Breast epithelium (tissue), 3 donors: Measurements from ENCODE around the gene ZSWIM4.
A peak's percentile ranks its signal among the peaks of the same experiment; 100 is the strongest.

Experiments
- POLR2A ChIP-seq: fragments of 450-650 bp; IDR thresholded peaks from one replicate; pipeline ENCODE4 v1.6.1; 2016; ENCODE audit warnings: antibody characterized with exemption, mild to moderate bottlenecking, moderate library complexity
- POLR2AphosphoS5 ChIP-seq, 3 donors: sonication (generic); formaldehyde crosslinking; IDR thresholded peaks; one replicate each; pipeline ENCODE4 v1.6.1; 2017; ENCODE audit warnings: antibody characterized with exemption in 3 of 3
- TF ChIP-seq, protein P1 (sequence below), 3 donors: fragments of 450-650 bp; IDR thresholded peaks; one replicate each; pipeline ENCODE4 v1.5.1; 2016 to 2017; ENCODE audit warnings: antibody characterized with exemption in 3 of 3, mild to moderate bottlenecking in 3 of 3, moderate library complexity in 3 of 3

DNA sequence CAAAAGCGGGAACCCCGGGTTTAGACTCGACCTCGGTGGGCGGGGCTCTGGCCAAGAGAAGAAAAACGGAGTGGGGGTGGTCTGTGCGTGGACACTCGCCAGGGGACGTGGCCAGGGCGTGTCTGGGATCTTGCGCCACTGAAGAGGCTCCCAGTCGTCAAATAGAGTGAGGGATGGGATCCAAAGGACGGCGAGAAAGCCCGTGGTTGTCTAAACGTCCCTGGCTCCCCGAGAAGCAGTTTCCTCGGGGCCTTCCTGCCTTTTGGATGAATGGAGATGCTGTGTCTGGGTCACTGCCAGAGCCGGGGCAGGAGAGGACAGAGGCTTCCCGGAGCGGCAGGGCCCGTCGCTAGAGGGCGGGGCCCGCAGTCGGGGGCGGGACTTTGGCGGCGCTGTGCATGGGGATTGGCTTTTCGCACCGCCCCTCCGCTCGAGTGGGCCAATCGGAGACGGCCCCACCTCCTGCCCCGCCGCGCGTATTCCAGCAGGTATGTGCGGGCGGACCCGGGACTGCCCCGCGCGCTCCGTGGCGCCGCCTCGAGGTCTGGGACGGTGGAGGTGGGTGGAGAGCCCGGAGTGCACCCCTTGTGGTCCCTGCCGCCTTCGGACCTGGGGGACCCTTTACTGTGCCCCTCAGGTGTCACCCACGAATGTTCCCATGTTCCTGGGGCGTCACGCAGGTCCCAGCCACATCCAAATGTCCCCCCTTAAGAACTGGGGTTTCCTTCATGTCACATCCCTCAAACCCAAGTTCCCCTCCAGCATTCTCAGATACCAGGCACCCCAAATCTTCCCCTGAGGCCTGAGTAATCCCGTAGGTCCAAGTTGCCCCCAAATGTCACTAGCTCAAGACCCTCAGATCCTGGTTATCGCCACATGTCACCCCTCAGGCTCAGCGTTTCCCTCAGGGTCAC is 38.3 kb downstream of the ZSWIM4 start:
- TF ChIP-seq, protein P1, sequence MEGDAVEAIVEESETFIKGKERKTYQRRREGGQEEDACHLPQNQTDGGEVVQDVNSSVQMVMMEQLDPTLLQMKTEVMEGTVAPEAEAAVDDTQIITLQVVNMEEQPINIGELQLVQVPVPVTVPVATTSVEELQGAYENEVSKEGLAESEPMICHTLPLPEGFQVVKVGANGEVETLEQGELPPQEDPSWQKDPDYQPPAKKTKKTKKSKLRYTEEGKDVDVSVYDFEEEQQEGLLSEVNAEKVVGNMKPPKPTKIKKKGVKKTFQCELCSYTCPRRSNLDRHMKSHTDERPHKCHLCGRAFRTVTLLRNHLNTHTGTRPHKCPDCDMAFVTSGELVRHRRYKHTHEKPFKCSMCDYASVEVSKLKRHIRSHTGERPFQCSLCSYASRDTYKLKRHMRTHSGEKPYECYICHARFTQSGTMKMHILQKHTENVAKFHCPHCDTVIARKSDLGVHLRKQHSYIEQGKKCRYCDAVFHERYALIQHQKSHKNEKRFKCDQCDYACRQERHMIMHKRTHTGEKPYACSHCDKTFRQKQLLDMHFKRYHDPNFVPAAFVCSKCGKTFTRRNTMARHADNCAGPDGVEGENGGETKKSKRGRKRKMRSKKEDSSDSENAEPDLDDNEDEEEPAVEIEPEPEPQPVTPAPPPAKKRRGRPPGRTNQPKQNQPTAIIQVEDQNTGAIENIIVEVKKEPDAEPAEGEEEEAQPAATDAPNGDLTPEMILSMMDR (IDR thresholded peaks at IDR 0.05), result peak in 2 of 3 donors; percentile 44 to 69
- TF ChIP-seq POLR2A, result peak; percentile 13
- TF ChIP-seq POLR2AphosphoS5 (IDR thresholded peaks at IDR 0.05), result peak; percentile 8 to 60 (median 51)
